NCI-H1105 treated with DMSO at 0.1 percent for 48 hours (cell line): ENCODE results near the gene DOCK2.
"Not testable (repeated sequence)": the region's sequence is repeated elsewhere in the genome, so short reads cannot be mapped to it uniquely, and the experiment has no call there.

Experiments
- DNase-seq: peaks from one replicate; lab custom pipeline; 2025; lab: John Stamatoyannopoulos, UW

DOCK2 gene

GRCh38 chr5:169637085-169637548 lies at the start of gene DOCK2:
Gene DOCK2, plus strand, starts transcription at chr5:169637275. Its CDS starts 52 bp downstream, at chr5:169637327.
- DNase-seq, result no peak

- DNase-seq, result no peak
Measured at GRCh38 chr5:169590602-169591001, 46.5 kb upstream of the DOCK2 start.

GRCh38 chr5:169591636-169592035 lies 45.4 kb upstream of the DOCK2 start:
- no peak for DNase-seq

GRCh38 chr5:169592937-169593650 lies 44.0 kb upstream of the DOCK2 start:
- DNase-seq, result no peak

GRCh38 chr5:169595172-169595820 lies 41.8 kb upstream of the DOCK2 start:
- no peak for DNase-seq

- DNase-seq, result no peak
Measured at GRCh38 chr5:169599451-169599850, 37.6 kb upstream of the DOCK2 start.

GRCh38 chr5:169602535-169602934 lies 34.5 kb upstream of the DOCK2 start:
- DNase-seq, result no peak

- no peak for DNase-seq
Measured at GRCh38 chr5:169606279-169606678, 30.8 kb upstream of the DOCK2 start.

GRCh38 chr5:169607882-169608281 lies 29.2 kb upstream of the DOCK2 start:
- DNase-seq, result no peak

GRCh38 chr5:169609716-169610115 lies 27.4 kb upstream of the DOCK2 start:
- DNase-seq, result no peak

GRCh38 chr5:169610606-169611005 lies 26.5 kb upstream of the DOCK2 start:
- no peak for DNase-seq

- no peak for DNase-seq
Measured at GRCh38 chr5:169615561-169615960, 21.5 kb upstream of the DOCK2 start.

GRCh38 chr5:169624307-169624706 lies 12.8 kb upstream of the DOCK2 start:
- not testable (repeated sequence) for DNase-seq

- DNase-seq, result no peak
Measured at GRCh38 chr5:169626779-169627178, 10.3 kb upstream of the DOCK2 start.

GRCh38 chr5:169627551-169627950 lies 9.5 kb upstream of the DOCK2 start:
- DNase-seq, result no peak

GRCh38 chr5:169628892-169629291 lies 8.2 kb upstream of the DOCK2 start:
- no peak for DNase-seq

- DNase-seq, result no peak
Measured at GRCh38 chr5:169629847-169630548, 7.1 kb upstream of the DOCK2 start.

- DNase-seq, result no peak
Measured at GRCh38 chr5:169631360-169631759, 5.7 kb upstream of the DOCK2 start.

- DNase-seq, result no peak
Measured at GRCh38 chr5:169632946-169633345, 4.1 kb upstream of the DOCK2 start.

GRCh38 chr5:169634606-169635005 lies 2.5 kb upstream of the DOCK2 start:
- DNase-seq, result no peak

- no peak for DNase-seq
Measured at GRCh38 chr5:169635936-169636335, 1.1 kb upstream of the DOCK2 start.

- DNase-seq, result no peak
Measured at GRCh38 chr5:169636477-169637084, 494 bp upstream of the DOCK2 start.
